H1 (cell line): ENCODE results near the gene CCDC71L. TPM values are rescaled to one million over a fixed set of nuclear protein-coding genes. Genes with fewer than 3 reads are reported as not detected.
"Not testable (repeated sequence)": the region's sequence is repeated elsewhere in the genome, so short reads cannot be mapped to it uniquely, and the experiment has no call there.

Experiments
- CTCF ChIA-PET: fragments of 300-600 bp; sonication (Branson Sonifier 250); formaldehyde crosslinking; loops from one replicate; lab custom pipeline; 2021; ENCODE audit not compliant: partially characterized antibody; lab: Charles Lee
- POLR2A ChIA-PET: fragments of 300-600 bp; sonication (Branson Sonifier 250); formaldehyde crosslinking; loops from one replicate; lab custom pipeline; 2021; ENCODE audit warnings: inconsistent platforms; ENCODE audit not compliant: partially characterized antibody; lab: Charles Lee
- DNase-seq, 2 experiments: peaks; one replicate each; pipeline versions ENCODE4 v3.0.0 to v3.0.0-alpha.2; 2010 to 2022; ENCODE audit warnings: low spot score in 2 of 2, low read depth in 1 of 2, mixed read lengths in 1 of 2
- FAIRE-seq: peaks from 2 replicates; lab custom pipeline; 2011; peaks lifted over from hg19 to GRCh38; lab: Jason Lieb, UNC
- H2AFZ ChIP-seq: 2 replicates; pipeline ENCODE4 v1.8.1; 2012; ENCODE audit warnings: low read length, inconsistent platforms
- H2AK5ac ChIP-seq: 2 replicates; pipeline ENCODE4 v1.6.1; 2013; ENCODE audit warnings: low read depth, low read length
- H2BK120ac ChIP-seq: replicated peaks from 2 replicates; pipeline ENCODE3; 2013; ENCODE audit warnings: low read depth, low read length, inconsistent platforms
- H2BK12ac ChIP-seq: 2 replicates; pipeline ENCODE4 v1.6.1; 2013; ENCODE audit warnings: low read depth, low read length
- H2BK15ac ChIP-seq: 2 replicates; pipeline ENCODE4 v1.6.1; 2013; ENCODE audit warnings: low read length
- H2BK20ac ChIP-seq: 2 replicates; pipeline ENCODE4 v1.6.1; 2013; ENCODE audit warnings: low read length
- H2BK5ac ChIP-seq: 2 replicates; pipeline ENCODE4 v1.6.1; 2013; ENCODE audit warnings: low read depth, low read length
- H3K14ac ChIP-seq: 2 replicates; pipeline ENCODE4 v1.6.1; 2013; ENCODE audit warnings: inconsistent platforms; ENCODE audit not compliant: insufficient read length
- H3K18ac ChIP-seq: 2 replicates; pipeline ENCODE4 v1.6.1; 2013; ENCODE audit warnings: low read length; ENCODE audit errors: extremely low read depth
- H3K23ac ChIP-seq: 2 replicates; pipeline ENCODE4 v1.6.1; 2013; ENCODE audit warnings: inconsistent platforms; ENCODE audit not compliant: insufficient read length
- H3K23me2 ChIP-seq: 2 replicates; pipeline ENCODE4 v1.6.1; 2013; ENCODE audit warnings: low read depth, low read length
- H3K27ac ChIP-seq: 2 replicates; pipeline ENCODE4 v1.6.1; 2011; ENCODE audit warnings: low read depth, low read length, inconsistent platforms
- H3K27me3 ChIP-seq, 4 experiments: replicated peaks in 1 of 4; 1 replicate in 1 of 4; 2 replicates in 3 of 4; pipeline versions ENCODE4 v1.6.1 to v1.8.1; 2011 to 2013; ENCODE audit warnings: low read length in 3 of 4, mild to moderate bottlenecking in 3 of 4, inconsistent platforms in 2 of 4, mixed read lengths in 2 of 4, moderate library complexity in 1 of 4; ENCODE audit not compliant: control insufficient read depth in 3 of 4, insufficient read depth in 3 of 4; ENCODE audit errors: extremely low read depth in 1 of 4
- H3K36me3 ChIP-seq, 4 experiments: 2 replicates each; pipeline versions ENCODE4 v1.6.1 to v1.8.1; 2011 to 2013; ENCODE audit warnings: mild to moderate bottlenecking in 4 of 4, low read length in 3 of 4, moderate library complexity in 2 of 4, control low read depth in 1 of 4, inconsistent platforms in 1 of 4; ENCODE audit not compliant: insufficient read depth in 4 of 4, control insufficient read depth in 2 of 4
- H3K4ac ChIP-seq: replicated peaks from 2 replicates; pipeline ENCODE3; 2013; ENCODE audit warnings: low read length, low read depth, mixed read lengths, inconsistent platforms; ENCODE audit not compliant: insufficient read length
- H3K4me1 ChIP-seq, 4 experiments: replicated peaks in 1 of 4; 1 replicate in 1 of 4; 2 replicates in 3 of 4; pipeline versions ENCODE4 v1.6.1 to v1.8.1; 2011 to 2013; ENCODE audit warnings: low read length in 3 of 4, inconsistent platforms in 2 of 4, mixed read lengths in 1 of 4; ENCODE audit not compliant: insufficient read depth in 4 of 4, control insufficient read depth in 3 of 4
- H3K4me2 ChIP-seq, 2 experiments: 2 replicates each; pipeline versions ENCODE4 v1.6.1 to v1.8.1; 2011 to 2013; ENCODE audit warnings: low read depth in 2 of 2, low read length in 2 of 2, control low read depth in 1 of 2, inconsistent platforms in 1 of 2, mild to moderate bottlenecking in 1 of 2; ENCODE audit not compliant: insufficient read depth in 1 of 2
- H3K4me3 ChIP-seq, 4 experiments: fragments of 200-600, 300-600 bp in 1 of 4; sonication (generic), shearing (Covaris generic), sonication (Bioruptor Twin) in 1 of 4; 2 replicates each; pipeline versions ENCODE4 v1.5.1 to v1.8.1; 2011 to 2016; ENCODE audit warnings: low read length in 4 of 4, low read depth in 3 of 4, control low read depth in 2 of 4, inconsistent platforms in 2 of 4, mild to moderate bottlenecking in 2 of 4, mixed read lengths in 1 of 4, moderate library complexity in 1 of 4; ENCODE audit not compliant: insufficient read depth in 2 of 4; ENCODE audit errors: extremely low read depth in 1 of 4
- H3K56ac ChIP-seq: replicated peaks from 2 replicates; pipeline ENCODE3; 2013; ENCODE audit warnings: low read depth, mild to moderate bottlenecking, mixed read lengths, low read length, inconsistent platforms; ENCODE audit not compliant: insufficient read length
- H3K79me1 ChIP-seq: 2 replicates; pipeline ENCODE4 v1.6.1; 2013; ENCODE audit warnings: low read depth, low read length, control low read depth
- H3K79me2 ChIP-seq, 2 experiments: 2 replicates each; pipeline versions ENCODE4 v1.6.1 to v1.8.1; 2012 to 2013; ENCODE audit warnings: low read length in 2 of 2, mild to moderate bottlenecking in 2 of 2, inconsistent platforms in 1 of 2; ENCODE audit not compliant: insufficient read depth in 2 of 2, control insufficient read depth in 1 of 2
- H3K9ac ChIP-seq, 4 experiments: replicated peaks in 1 of 4; 1 replicate in 1 of 4; 2 replicates in 3 of 4; pipeline versions ENCODE4 v1.6.1 to v1.8.1; 2011 to 2013; ENCODE audit warnings: low read depth in 3 of 4, low read length in 3 of 4, control low read depth in 2 of 4, mild to moderate bottlenecking in 2 of 4, moderate library complexity in 2 of 4, inconsistent platforms in 1 of 4; ENCODE audit errors: extremely low read depth in 1 of 4
- H3K9me3 ChIP-seq, 2 experiments: 2 replicates each; pipeline versions ENCODE4 v1.6.1 to v1.8.1; 2012 to 2013; ENCODE audit warnings: mild to moderate bottlenecking in 2 of 2, moderate library complexity in 2 of 2, control low read depth in 1 of 2, inconsistent platforms in 1 of 2, low read depth in 1 of 2, low read length in 1 of 2, mixed read lengths in 1 of 2; ENCODE audit not compliant: insufficient read depth in 2 of 2
- H4K20me1 ChIP-seq, 2 experiments: replicated peaks in 1 of 2; 2 replicates each; pipeline versions ENCODE3 to v1.8.1; 2011 to 2013; ENCODE audit warnings: inconsistent platforms in 2 of 2, low read length in 2 of 2, mild to moderate bottlenecking in 1 of 2; ENCODE audit not compliant: insufficient read depth in 2 of 2, control insufficient read depth in 1 of 2
- H4K5ac ChIP-seq: 2 replicates; pipeline ENCODE4 v1.6.1; 2013; ENCODE audit warnings: low read length, low read depth, mixed read lengths, inconsistent platforms; ENCODE audit not compliant: insufficient read length
- H4K8ac ChIP-seq: 2 replicates; pipeline ENCODE4 v1.8.0; 2013; ENCODE audit warnings: mild to moderate bottlenecking, moderate library complexity, low read length, inconsistent platforms; ENCODE audit not compliant: insufficient read depth; ENCODE audit errors: extremely low read depth
- H4K91ac ChIP-seq: replicated peaks from 2 replicates; pipeline ENCODE3; 2013; ENCODE audit warnings: low read length, mixed read lengths, inconsistent platforms; ENCODE audit not compliant: insufficient read length
- WGBS, 2 experiments: shearing (Covaris generic) in 1 of 2; methylation state at CpG; one replicate each; pipeline versions ENCODE4 v1.1.6 to v1.1.7; 2013 to 2015; ENCODE audit warnings: low lambda C conversion rate in 2 of 2, mixed read lengths in 2 of 2, inconsistent platforms in 1 of 2, low coverage in 1 of 2, missing lambda C conversion rate in 1 of 2; ENCODE audit not compliant: insufficient replicate concordance in 2 of 2, insufficient coverage in 1 of 2, insufficient read length in 1 of 2; ENCODE audit errors: extremely low coverage in 1 of 2, missing lambda C conversion rate in 1 of 2; 5-methylcytosine and 5-hydroxymethylcytosine counted together
- polyA plus RNA-seq, 7 experiments: library from polyadenylated mRNA; depleted of rRNA in 3 of 7; stranded (reverse) in 5 of 7; unstranded in 2 of 7; fragments of >200 nt in 5 of 7; fragments of 200-250 nt in 2 of 7; gene quantifications; 1 replicate in 5 of 7; 2 replicates in 1 of 7; 4 replicates in 1 of 7; pipeline versions ENCODE4 v1.2.1 to v1.2.3, GENCODE V29; 2011 to 2013; ENCODE audit warnings: missing spikeins in 2 of 7, mixed read lengths in 2 of 7
- total RNA-seq: library from RNA; stranded (reverse); fragmentation: NEBNext Ultra II Directional; extraction: Animal tissue kit (Norgen Biotek cat#: 25700); gene quantifications from 2 replicates; pipeline ENCODE4 v1.2.1, GENCODE V29; 2021

Gene CCDC71L
- total and polyA plus RNA-seq, 2 of the 8 experiments (the other 6 are each of a cell fraction or from before 2014, with no cell fraction given), result 12.5 to 16.7 TPM

DNA sequence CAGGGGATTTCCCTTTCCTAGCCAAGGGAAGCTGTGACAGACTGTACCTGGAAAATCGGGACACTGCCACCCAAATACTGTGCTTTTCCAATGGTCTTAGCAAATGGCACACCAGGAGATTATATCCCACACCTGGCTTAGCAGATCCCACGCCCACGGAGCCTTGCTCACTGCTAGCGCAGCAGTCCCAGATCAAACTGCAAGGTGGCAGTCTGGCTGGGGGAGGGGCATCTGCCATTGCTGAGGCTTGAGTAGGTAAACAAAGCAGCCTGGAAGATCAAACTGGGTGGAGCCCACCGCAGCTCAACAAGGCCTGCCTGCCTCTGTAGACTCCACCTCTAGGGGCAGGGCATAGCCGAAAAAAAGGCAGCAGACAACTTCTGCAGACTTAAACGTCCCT, 48.6 kb upstream of the CCDC71L start:
- WGBS, 2 experiments, result 89% methylated on average over 7 of the region's 7 CpGs; no CpG with 5 or more reads in 1 of the 2 experiments
- H3K9ac ChIP-seq, H3K23ac ChIP-seq, H2BK15ac ChIP-seq, H3K4me2 ChIP-seq, H4K91ac ChIP-seq, POLR2A ChIA-PET, H4K20me1 ChIP-seq, H3K56ac ChIP-seq, H3K79me1 ChIP-seq, H3K79me2 ChIP-seq, H3K23me2 ChIP-seq, H3K4me1 ChIP-seq, H2BK20ac ChIP-seq, H3K18ac ChIP-seq, H2BK120ac ChIP-seq, H3K14ac ChIP-seq, H4K8ac ChIP-seq, H4K5ac ChIP-seq, H2AK5ac ChIP-seq, H3K4ac ChIP-seq, H3K36me3 ChIP-seq, H3K27ac ChIP-seq, H3K27me3 ChIP-seq, H3K4me3 ChIP-seq, FAIRE-seq, H2BK5ac ChIP-seq, H2BK12ac ChIP-seq, H2AFZ ChIP-seq, DNase-seq: not testable (repeated sequence)
- H3K9me3 ChIP-seq, result peaks cover 11 to 12% of the 10 kb centered on the region in 2 experiments; a peak in 2 of 4 replicates
- CTCF ChIA-PET, result interaction anchor here (0.6 to 2.5 kb wide), 3 partner anchors 11 to 284 kb away, joined by 3 to 8 read pairs (median 4); no protein-coding TSS in a partner anchor
